NCI-H1048 (cell line): ENCODE results near the gene ZFP2.

Source experiments
- DNase-seq: peaks from one replicate; lab custom pipeline; 2025; lab: John Stamatoyannopoulos, UW

Gene ZFP2

DNA sequence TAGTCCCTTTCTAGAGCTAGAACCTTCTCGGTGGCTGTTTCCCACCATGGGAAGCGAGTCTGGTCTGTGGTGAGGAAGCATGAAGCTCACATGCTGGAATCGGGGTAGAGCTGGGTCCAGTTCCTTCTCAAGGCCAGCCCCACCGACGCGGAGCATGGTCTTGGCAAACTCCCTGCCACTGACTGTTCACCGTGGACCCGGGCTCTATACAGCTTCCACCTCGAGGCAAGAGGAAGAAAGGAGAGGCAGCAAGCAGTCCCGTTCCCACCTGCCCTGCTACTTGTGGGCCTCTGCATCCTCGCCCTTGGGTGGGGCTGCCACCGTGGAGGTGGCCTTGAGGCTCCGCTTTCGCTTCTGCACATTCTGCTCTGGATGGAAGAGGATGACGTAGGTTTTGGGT is 85.7 kb downstream of the ZFP2 start:
- no peak for DNase-seq
